ENCODE data around the gene RUFY4. TPM values are rescaled to one million over a fixed set of nuclear protein-coding genes. Genes with fewer than 3 reads are reported as not detected.
"Not testable (repeated sequence)": the region's sequence is repeated elsewhere in the genome, so short reads cannot be mapped to it uniquely, and the experiment has no call there.

Gene RUFY4
- total RNA-seq, 2 experiments from 2014 or later, result not detected

- intact Hi-C loops (cut with micrococcal nuclease; ENCODE audit: unreplicated experiment), result no loop called here
- CTCF ChIA-PET (ENCODE audit: unreplicated experiment), result no interaction called here
These were observed 26.0 kb upstream of the RUFY4 start for GRCh38 chr2:218043100-218043499.

GRCh38 chr2:218043701-218044109 lies 25.3 kb upstream of the RUFY4 start:
- Histone ChIP-seq H3K4me1 (ENCODE audit: insufficient read depth, low read length, poor library complexity, severe bottlenecking) (peaks cover 7% of the 10 kb centered on the region), H3K9me3 (ENCODE audit: low read length) (no peaks in the 10 kb centered on the region), H3K27ac (ENCODE audit: low read depth, low read length, poor library complexity, severe bottlenecking) (no peak overlapping the region), H4K20me1 (ENCODE audit: insufficient read depth, low read length) (no peaks in the 10 kb centered on the region), H3K4me2 (ENCODE audit: low read length) (no peak overlapping the region), H2AFZ (ENCODE audit: low read length) (no peak overlapping the region), H3K4me3 (ENCODE audit: low read depth, low read length, poor library complexity, severe bottlenecking) (no peak overlapping the region), H3K9me2 (ENCODE audit: insufficient read depth, low read length) (no peaks in the 10 kb centered on the region), H3K36me3 (ENCODE audit: insufficient read depth, low read length) (no peaks in the 10 kb centered on the region), H3K79me2 (ENCODE audit: insufficient read depth, low read depth, low read length) (no peaks in the 10 kb centered on the region)
- POLR2A ChIA-PET, result no interaction called here
- no TSS peak for BruUV-seq (replicated peaks)
- no peak for DNase-seq (ENCODE audit: low spot score)
- TF ChIP-seq, protein P1, sequence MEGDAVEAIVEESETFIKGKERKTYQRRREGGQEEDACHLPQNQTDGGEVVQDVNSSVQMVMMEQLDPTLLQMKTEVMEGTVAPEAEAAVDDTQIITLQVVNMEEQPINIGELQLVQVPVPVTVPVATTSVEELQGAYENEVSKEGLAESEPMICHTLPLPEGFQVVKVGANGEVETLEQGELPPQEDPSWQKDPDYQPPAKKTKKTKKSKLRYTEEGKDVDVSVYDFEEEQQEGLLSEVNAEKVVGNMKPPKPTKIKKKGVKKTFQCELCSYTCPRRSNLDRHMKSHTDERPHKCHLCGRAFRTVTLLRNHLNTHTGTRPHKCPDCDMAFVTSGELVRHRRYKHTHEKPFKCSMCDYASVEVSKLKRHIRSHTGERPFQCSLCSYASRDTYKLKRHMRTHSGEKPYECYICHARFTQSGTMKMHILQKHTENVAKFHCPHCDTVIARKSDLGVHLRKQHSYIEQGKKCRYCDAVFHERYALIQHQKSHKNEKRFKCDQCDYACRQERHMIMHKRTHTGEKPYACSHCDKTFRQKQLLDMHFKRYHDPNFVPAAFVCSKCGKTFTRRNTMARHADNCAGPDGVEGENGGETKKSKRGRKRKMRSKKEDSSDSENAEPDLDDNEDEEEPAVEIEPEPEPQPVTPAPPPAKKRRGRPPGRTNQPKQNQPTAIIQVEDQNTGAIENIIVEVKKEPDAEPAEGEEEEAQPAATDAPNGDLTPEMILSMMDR (conservative IDR thresholded peaks at IDR 0.05; ENCODE audit: low read length), result no peak
- no peak for TF ChIP-seq EZH2phosphoT487 (IDR thresholded peaks at IDR 0.05; ENCODE audit: borderline replicate concordance, low read depth, low read length)
- CTCF ChIA-PET (ENCODE audit: unreplicated experiment), result no interaction called here
- intact Hi-C loops (cut with micrococcal nuclease; ENCODE audit: unreplicated experiment), result no loop called here

More at GRCh38 chr2:218043100-218043499, 26.0 kb upstream of the RUFY4 start:
- Histone ChIP-seq H3K4me3 (ENCODE audit: low read depth, low read length, poor library complexity, severe bottlenecking) (no peak overlapping the region), H3K9me2 (ENCODE audit: insufficient read depth, low read length) (no peaks in the 10 kb centered on the region), H3K27ac (ENCODE audit: low read depth, low read length, poor library complexity, severe bottlenecking) (no peak overlapping the region), H4K20me1 (ENCODE audit: insufficient read depth, low read length) (no peaks in the 10 kb centered on the region), H3K9me3 (ENCODE audit: low read length) (no peaks in the 10 kb centered on the region), H3K4me2 (ENCODE audit: low read length) (no peak overlapping the region), H3K79me2 (ENCODE audit: insufficient read depth, low read depth, low read length) (no peaks in the 10 kb centered on the region), H2AFZ (ENCODE audit: low read length) (no peak overlapping the region), H3K36me3 (ENCODE audit: insufficient read depth, low read length) (no peaks in the 10 kb centered on the region), H3K4me1 (ENCODE audit: insufficient read depth, low read length, poor library complexity, severe bottlenecking) (peaks cover 7% of the 10 kb centered on the region)
- TF ChIP-seq, protein P1 (conservative IDR thresholded peaks at IDR 0.05; ENCODE audit: low read length), result no peak
- TF ChIP-seq EZH2phosphoT487 (IDR thresholded peaks at IDR 0.05; ENCODE audit: borderline replicate concordance, low read depth, low read length), result no peak
- DNase-seq (ENCODE audit: low spot score), result no peak
- POLR2A ChIA-PET, result interaction anchor here (0.6 to 0.8 kb wide), 3 partner anchors 10 to 411 kb away, joined by 3 read pairs; no protein-coding TSS in a partner anchor
- no TSS peak for BruUV-seq (replicated peaks)

- BruUV-seq (replicated peaks); H3K79me2 ChIP-seq (ENCODE audit: insufficient read depth, low read depth, low read length); DNase-seq (ENCODE audit: low spot score); H3K27ac ChIP-seq (ENCODE audit: low read depth, low read length, poor library complexity, severe bottlenecking); CTCF ChIA-PET (ENCODE audit: unreplicated experiment); intact Hi-C loops (cut with micrococcal nuclease; ENCODE audit: unreplicated experiment); H3K4me3 ChIP-seq (ENCODE audit: low read depth, low read length, poor library complexity, severe bottlenecking); H3K9me3 ChIP-seq (ENCODE audit: low read length); H2AFZ ChIP-seq (ENCODE audit: low read length); H3K4me2 ChIP-seq (ENCODE audit: low read length); H3K9me2 ChIP-seq (ENCODE audit: insufficient read depth, low read length); H3K36me3 ChIP-seq (ENCODE audit: insufficient read depth, low read length); H4K20me1 ChIP-seq (ENCODE audit: insufficient read depth, low read length); H3K4me1 ChIP-seq (ENCODE audit: insufficient read depth, low read length, poor library complexity, severe bottlenecking): not testable (repeated sequence)
- POLR2A ChIA-PET, result interaction anchor here (0.7 kb wide), 1 partner anchor 27 kb away, joined by 4 read pairs; no protein-coding TSS in a partner anchor
These were observed 24.5 kb upstream of the RUFY4 start for GRCh38 chr2:218044599-218044998.

Measured in OCI-LY7 (cell line).